OCI-LY1 (cell line): Measurements from ENCODE around the gene P2RY14.

Experiments used
- H2AFZ ChIP-seq: fragments of 200-600 bp; sonication (generic), shearing (Covaris generic); 2 replicates; pipeline ENCODE4 v1.6.0; 2014; ENCODE audit warnings: antibody characterized with exemption, mild to moderate bottlenecking, low read length
- H3F3A ChIP-seq: fragments of 200-600 bp; sonication (generic), shearing (Covaris generic); 2 replicates; pipeline ENCODE4 v1.6.0; 2014; ENCODE audit warnings: mild to moderate bottlenecking, antibody characterized with exemption, low read length, moderate library complexity; ENCODE audit not compliant: insufficient read depth
- H3K27ac ChIP-seq: fragments of 200-600 bp; sonication (generic); 2 replicates; pipeline ENCODE4 v1.5.1; 2014; ENCODE audit warnings: low read length, mixed run types, mild to moderate bottlenecking, low read depth; ENCODE audit not compliant: poor library complexity, severe bottlenecking
- H3K27me3 ChIP-seq: fragments of 200-600 bp; sonication (generic); 2 replicates; pipeline ENCODE4 v1.6.0; 2014; ENCODE audit warnings: antibody characterized with exemption, mild to moderate bottlenecking, low read length, moderate library complexity; ENCODE audit not compliant: insufficient read depth
- H3K36me3 ChIP-seq: fragments of 200-600 bp; sonication (generic); 2 replicates; pipeline ENCODE4 v1.6.1; 2014; ENCODE audit warnings: mild to moderate bottlenecking, antibody characterized with exemption, low read length, moderate library complexity, mixed read lengths; ENCODE audit not compliant: insufficient read depth
- H3K4me1 ChIP-seq: fragments of 200-600 bp; sonication (generic); 2 replicates; pipeline ENCODE4 v1.5.1; 2014; ENCODE audit warnings: mild to moderate bottlenecking, low read length, moderate library complexity; ENCODE audit not compliant: insufficient read depth, severe bottlenecking
- H3K4me2 ChIP-seq: fragments of 200-600 bp; sonication (generic), shearing (Covaris generic); 2 replicates; pipeline ENCODE4 v1.6.1; 2014; ENCODE audit warnings: low read length
- H3K4me3 ChIP-seq: fragments of 200-600 bp; sonication (generic); 2 replicates; pipeline ENCODE4 v1.5.1; 2014; ENCODE audit warnings: low read length, low read depth, mild to moderate bottlenecking, mixed read lengths; ENCODE audit not compliant: poor library complexity, severe bottlenecking
- H3K79me2 ChIP-seq: fragments of 200-600 bp; shearing (Covaris generic); 2 replicates; pipeline ENCODE4 v1.6.1; 2016; ENCODE audit warnings: mixed run types, low read length, mixed read lengths; ENCODE audit not compliant: insufficient read depth
- H3K9ac ChIP-seq: fragments of 200-600 bp; sonication (generic), shearing (Covaris generic); 2 replicates; pipeline ENCODE4 v1.6.1; 2014; ENCODE audit warnings: mild to moderate bottlenecking, low read length, mixed read lengths
- H3K9me2 ChIP-seq: fragments of 200-600 bp; sonication (generic), shearing (Covaris generic); 2 replicates; pipeline ENCODE4 v1.6.1; 2014; ENCODE audit warnings: low read depth, mild to moderate bottlenecking, low read length, mixed read lengths
- H3K9me3 ChIP-seq: fragments of 200-600 bp; shearing (Covaris generic); 2 replicates; pipeline ENCODE4 v1.6.1; 2014; ENCODE audit warnings: low read length, mixed read lengths
- H4K20me1 ChIP-seq: fragments of 200-600 bp; sonication (generic), shearing (Covaris generic); 2 replicates; pipeline ENCODE4 v1.6.0; 2016; ENCODE audit warnings: mild to moderate bottlenecking, low read length; ENCODE audit not compliant: insufficient read depth
- EZH2 ChIP-seq: fragments of 200-600 bp; sonication (generic), shearing (Covaris generic); IDR thresholded peaks from 2 replicates; pipeline ENCODE4 v1.8.0; 2017; ENCODE audit warnings: borderline replicate concordance, mixed run types, mild to moderate bottlenecking, antibody characterized with exemption, low read length, moderate library complexity, mixed read lengths
- TF ChIP-seq, protein P1 (sequence below): fragments of 200-600 bp; sonication (generic), shearing (Covaris generic); IDR thresholded peaks from 2 replicates; pipeline ENCODE4 v1.5.1; 2017; ENCODE audit warnings: mild to moderate bottlenecking, antibody characterized with exemption, low read length, moderate library complexity, mixed read lengths

The P2RY14 gene

DNA sequence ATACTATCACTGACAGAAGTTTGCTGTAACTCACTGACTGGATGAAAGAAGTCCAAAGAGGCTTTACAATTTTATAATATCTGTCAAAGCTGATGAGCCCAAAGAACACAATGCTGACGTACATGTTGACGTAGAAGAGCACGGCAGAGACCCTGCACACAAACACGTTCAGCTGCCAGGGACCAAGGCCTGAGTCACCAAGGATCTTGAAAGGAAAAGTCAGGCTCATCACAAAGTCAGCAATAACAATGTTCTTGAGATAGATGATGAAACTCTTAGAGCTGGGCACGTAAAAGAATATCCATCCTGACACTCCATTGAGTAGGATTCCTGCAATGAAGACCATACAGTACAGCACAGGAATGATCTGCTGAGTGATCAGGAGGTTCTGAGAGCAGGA lies 64.5 kb downstream of the P2RY14 start:
- H3K4me1 ChIP-seq: peaks cover 12% of the 10 kb centered on the region
- no peak overlapping the region for H3K4me3 ChIP-seq
- H4K20me1 ChIP-seq: no peaks in the 10 kb centered on the region
- TF ChIP-seq, protein P1, sequence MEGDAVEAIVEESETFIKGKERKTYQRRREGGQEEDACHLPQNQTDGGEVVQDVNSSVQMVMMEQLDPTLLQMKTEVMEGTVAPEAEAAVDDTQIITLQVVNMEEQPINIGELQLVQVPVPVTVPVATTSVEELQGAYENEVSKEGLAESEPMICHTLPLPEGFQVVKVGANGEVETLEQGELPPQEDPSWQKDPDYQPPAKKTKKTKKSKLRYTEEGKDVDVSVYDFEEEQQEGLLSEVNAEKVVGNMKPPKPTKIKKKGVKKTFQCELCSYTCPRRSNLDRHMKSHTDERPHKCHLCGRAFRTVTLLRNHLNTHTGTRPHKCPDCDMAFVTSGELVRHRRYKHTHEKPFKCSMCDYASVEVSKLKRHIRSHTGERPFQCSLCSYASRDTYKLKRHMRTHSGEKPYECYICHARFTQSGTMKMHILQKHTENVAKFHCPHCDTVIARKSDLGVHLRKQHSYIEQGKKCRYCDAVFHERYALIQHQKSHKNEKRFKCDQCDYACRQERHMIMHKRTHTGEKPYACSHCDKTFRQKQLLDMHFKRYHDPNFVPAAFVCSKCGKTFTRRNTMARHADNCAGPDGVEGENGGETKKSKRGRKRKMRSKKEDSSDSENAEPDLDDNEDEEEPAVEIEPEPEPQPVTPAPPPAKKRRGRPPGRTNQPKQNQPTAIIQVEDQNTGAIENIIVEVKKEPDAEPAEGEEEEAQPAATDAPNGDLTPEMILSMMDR: no peak
- TF ChIP-seq EZH2: no peak
- H3K79me2 ChIP-seq: no peaks in the 10 kb centered on the region
- no peaks in the 10 kb centered on the region for H3K36me3 ChIP-seq
- no peak overlapping the region for H3K27ac ChIP-seq
- H3K27me3 ChIP-seq: no peaks in the 10 kb centered on the region
- H3F3A ChIP-seq: no peaks in the 10 kb centered on the region
- no peak overlapping the region for H3K9ac ChIP-seq
- H3K4me2 ChIP-seq: no peak overlapping the region
- no peaks in the 10 kb centered on the region for H3K9me2 ChIP-seq
- no peak overlapping the region for H2AFZ ChIP-seq
- no peaks in the 10 kb centered on the region for H3K9me3 ChIP-seq

DNA sequence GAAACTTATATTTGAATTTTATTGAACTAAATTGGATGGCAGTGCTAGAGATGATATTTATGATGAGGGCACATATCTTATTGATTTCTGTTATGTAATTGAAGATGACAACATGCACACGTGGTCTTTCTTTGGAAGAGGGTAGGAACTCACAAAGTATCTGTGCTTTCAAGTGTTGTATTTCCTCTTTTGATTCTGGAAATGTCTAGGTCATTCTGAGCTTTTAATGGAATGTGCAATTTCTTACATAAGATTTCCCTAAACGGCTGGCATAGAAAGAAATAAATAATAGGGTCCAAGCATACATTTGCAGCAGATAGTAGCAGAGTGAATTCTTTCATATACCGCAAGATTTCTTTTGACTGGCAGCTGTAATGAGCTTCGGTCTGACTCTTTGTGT lies 65.2 kb downstream of the P2RY14 start:
- Histone ChIP-seq H3K4me1 (peaks cover 12% of the 10 kb centered on the region), H3K4me3 (no peak overlapping the region), H3F3A (no peaks in the 10 kb centered on the region)

DNA sequence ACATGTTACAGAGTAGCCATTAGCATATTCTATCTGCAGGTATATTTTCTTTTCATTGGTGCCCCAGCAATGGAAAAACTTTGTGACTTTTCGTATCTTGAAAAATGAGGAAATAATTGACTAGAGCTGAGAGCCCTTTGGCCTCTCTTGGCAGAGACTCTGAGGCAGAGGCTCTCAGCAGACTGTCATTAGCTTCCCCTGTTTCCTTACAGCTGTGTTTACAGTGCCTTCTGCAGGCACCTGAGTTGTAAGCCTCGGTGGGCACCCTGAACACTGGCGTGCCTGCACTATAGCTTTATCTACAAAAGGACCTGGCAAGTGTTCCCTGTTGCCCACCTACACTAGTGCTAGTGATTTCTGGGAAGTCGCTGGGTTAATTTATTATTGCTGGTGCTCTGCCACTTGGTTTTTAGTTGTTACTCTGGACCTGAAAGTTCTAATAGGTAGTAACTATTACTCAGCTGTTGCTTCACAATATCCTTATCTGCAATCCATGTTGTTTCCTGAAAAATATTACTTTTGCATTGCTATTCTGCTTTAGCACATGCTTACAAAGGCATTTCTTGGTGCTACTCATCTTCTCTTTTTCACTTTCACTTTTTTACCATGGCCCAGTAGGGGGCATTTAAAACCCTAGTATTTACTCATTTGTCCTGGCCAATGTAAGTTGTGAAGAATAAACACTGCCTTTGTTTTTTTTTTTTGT lies 67.5 kb downstream of the P2RY14 start:
- Histone ChIP-seq H3K27me3 (no peaks in the 10 kb centered on the region), H3K4me2 (peak overlapping the region; percentile 39), H4K20me1 (no peaks in the 10 kb centered on the region), H3K9me3 (no peaks in the 10 kb centered on the region), H3K4me3 (peak overlapping the region; percentile 15), H3F3A (no peaks in the 10 kb centered on the region), H3K9me2 (no peaks in the 10 kb centered on the region), H2AFZ (no peak overlapping the region), H3K4me1 (peaks cover 12% of the 10 kb centered on the region), H3K36me3 (no peaks in the 10 kb centered on the region), H3K27ac (no peak overlapping the region), H3K79me2 (no peaks in the 10 kb centered on the region), H3K9ac (no peak overlapping the region)
- TF ChIP-seq EZH2: no peak
- TF ChIP-seq, protein P1: peak; percentile 52

More for the DNA sequence above, 65.2 kb downstream of the P2RY14 start:
- Histone ChIP-seq H3K79me2 (no peaks in the 10 kb centered on the region), H3K9me3 (no peaks in the 10 kb centered on the region), H3K36me3 (no peaks in the 10 kb centered on the region), H3K27me3 (no peaks in the 10 kb centered on the region), H4K20me1 (no peaks in the 10 kb centered on the region), H3K9ac (no peak overlapping the region), H2AFZ (no peak overlapping the region), H3K4me2 (no peak overlapping the region), H3K27ac (no peak overlapping the region), H3K9me2 (no peaks in the 10 kb centered on the region)
- TF ChIP-seq EZH2: no peak
- TF ChIP-seq, protein P1: no peak
